GM18873 (cell line): ENCODE measurements around the gene HJURP.

Source experiments
- ATAC-seq: cut with Tn5 transposase; IDR thresholded peaks from one replicate; pipeline ENCODE4 v1.9.1; 2021; ENCODE audit warnings: mild to moderate bottlenecking, moderate library complexity, moderate number of reproducible peaks; ENCODE audit not compliant: unreplicated experiment, low FRiP score

The HJURP gene

GRCh38 chr2:233798335-233799086, 55.8 kb downstream of the HJURP start:
- no peak for ATAC-seq

- no peak for ATAC-seq
These were observed 58.1 kb downstream of the HJURP start for GRCh38 chr2:233796254-233796653.

- no peak for ATAC-seq
These were observed 58.6 kb downstream of the HJURP start for GRCh38 chr2:233795735-233796171.

GRCh38 chr2:233794128-233794658, 60.1 kb downstream of the HJURP start:
- ATAC-seq: no peak

GRCh38 chr2:233793465-233794127, 60.7 kb downstream of the HJURP start:
- ATAC-seq: no peak

GRCh38 chr2:233792720-233793119, 61.6 kb downstream of the HJURP start:
- ATAC-seq: no peak

GRCh38 chr2:233791883-233792329, 62.4 kb downstream of the HJURP start:
- ATAC-seq: no peak

GRCh38 chr2:233791151-233791882, 63.0 kb downstream of the HJURP start:
- ATAC-seq: no peak

- no peak for ATAC-seq
These were observed 64.8 kb downstream of the HJURP start for GRCh38 chr2:233789554-233789953.
